Measurements from ENCODE around the gene CBX7. TPM values are rescaled to one million over a fixed set of nuclear protein-coding genes. Genes with fewer than 3 reads are reported as not detected.

The CBX7 gene
- total and polyA plus RNA-seq, 2 donors (not counting 3 experiments of a cell fraction or from before 2014, with no cell fraction given): 3.4 to 7.1 TPM

DNA sequence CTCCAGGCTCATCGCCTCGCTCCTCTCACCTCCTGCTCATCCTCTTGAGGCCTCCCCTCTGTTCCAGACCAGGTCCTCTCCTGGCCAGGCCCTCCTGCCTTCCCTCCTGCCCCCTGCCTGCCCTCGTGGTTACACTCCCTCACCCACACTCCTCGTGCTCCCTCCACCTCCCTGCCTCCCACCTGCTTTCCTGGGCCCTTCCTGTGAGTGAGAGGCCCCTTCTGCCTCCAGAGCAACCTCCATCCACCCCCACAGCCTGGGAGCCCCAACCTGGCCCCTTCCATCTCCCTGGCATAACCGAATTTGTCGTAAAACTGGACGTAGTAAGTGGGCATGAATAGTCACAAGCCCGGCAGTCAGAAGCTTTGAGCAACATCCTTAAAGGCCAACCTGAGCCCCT, 70.9 kb downstream of the CBX7 start:
- Histone ChIP-seq H3K4me3 (replicated peaks in 1 of 3; ENCODE audit: insufficient read depth in 1 of 3, low read depth in 1 of 3, low read length in 3 of 3) (no peak overlapping the region), H3K4me1 (ENCODE audit: control insufficient read depth, extremely low read depth, insufficient read depth, low read length) (no peaks in the 10 kb centered on the region), H3K27ac (ENCODE audit: insufficient read depth, low read depth, low read length) (no peak overlapping the region), H2AFZ (ENCODE audit: low read depth, low read length) (no peak overlapping the region), H3K4me2 (ENCODE audit: insufficient read depth, low read length) (no peak overlapping the region), H3K36me3 (ENCODE audit: control insufficient read depth in 2 of 2, extremely low read depth in 1 of 2, insufficient read depth in 2 of 2, low read length in 2 of 2) (no peaks in the 10 kb centered on the region), H3K79me2 (ENCODE audit: control insufficient read depth, insufficient read depth, low read length) (no peaks in the 10 kb centered on the region), H3K27me3 (ENCODE audit: control insufficient read depth in 2 of 2, insufficient read depth in 2 of 2, low read length in 2 of 2) (no peaks in the 10 kb centered on the region), H4K20me1 (replicated peaks; ENCODE audit: control insufficient read depth, extremely low read depth, insufficient read depth, low read length) (no peaks in the 10 kb centered on the region), H3K9me1 (replicated peaks; ENCODE audit: control insufficient read depth, extremely low read depth, insufficient read depth, low read length) (no peaks in the 10 kb centered on the region), H3K9me3 (replicated peaks; ENCODE audit: control insufficient read depth, insufficient read depth, low read length) (no peaks in the 10 kb centered on the region), H3K9ac (replicated peaks; ENCODE audit: extremely low read depth, insufficient read depth, low read length) (no peak overlapping the region)
- DNase-seq (ENCODE audit: low read depth, low spot score) (no peak), FAIRE-seq (no peak)
- no peak for TF ChIP-seq MYC (IDR thresholded peaks at IDR 0.05; ENCODE audit: low read depth, low read length)
- TF ChIP-seq, protein P1, sequence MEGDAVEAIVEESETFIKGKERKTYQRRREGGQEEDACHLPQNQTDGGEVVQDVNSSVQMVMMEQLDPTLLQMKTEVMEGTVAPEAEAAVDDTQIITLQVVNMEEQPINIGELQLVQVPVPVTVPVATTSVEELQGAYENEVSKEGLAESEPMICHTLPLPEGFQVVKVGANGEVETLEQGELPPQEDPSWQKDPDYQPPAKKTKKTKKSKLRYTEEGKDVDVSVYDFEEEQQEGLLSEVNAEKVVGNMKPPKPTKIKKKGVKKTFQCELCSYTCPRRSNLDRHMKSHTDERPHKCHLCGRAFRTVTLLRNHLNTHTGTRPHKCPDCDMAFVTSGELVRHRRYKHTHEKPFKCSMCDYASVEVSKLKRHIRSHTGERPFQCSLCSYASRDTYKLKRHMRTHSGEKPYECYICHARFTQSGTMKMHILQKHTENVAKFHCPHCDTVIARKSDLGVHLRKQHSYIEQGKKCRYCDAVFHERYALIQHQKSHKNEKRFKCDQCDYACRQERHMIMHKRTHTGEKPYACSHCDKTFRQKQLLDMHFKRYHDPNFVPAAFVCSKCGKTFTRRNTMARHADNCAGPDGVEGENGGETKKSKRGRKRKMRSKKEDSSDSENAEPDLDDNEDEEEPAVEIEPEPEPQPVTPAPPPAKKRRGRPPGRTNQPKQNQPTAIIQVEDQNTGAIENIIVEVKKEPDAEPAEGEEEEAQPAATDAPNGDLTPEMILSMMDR (IDR thresholded peaks at IDR 0.05; ENCODE audit: extremely low read depth in 1 of 2, insufficient read depth in 1 of 2, low read depth in 1 of 2, low read length in 2 of 2): no peak
- TF ChIP-seq GATA2 (IDR thresholded peaks at IDR 0.05; ENCODE audit: insufficient read depth, insufficient read length, low read depth, low read length): no peak
- intact Hi-C loops (cut with micrococcal nuclease): no loop called here
- dilution Hi-C loops (cut with MboI; ENCODE audit: extremely low pct_ligation_motif_present, low sequenced_read_pairs): no loop called here
- ChIA-PET CTCF (interaction anchor here (1.9 kb wide), 1 partner anchor 313 kb away, joined by 4 read pairs; no protein-coding TSS in a partner anchor), POLR2A (no interaction called here)
- BruUV-seq (replicated peaks): no TSS peak

DNA sequence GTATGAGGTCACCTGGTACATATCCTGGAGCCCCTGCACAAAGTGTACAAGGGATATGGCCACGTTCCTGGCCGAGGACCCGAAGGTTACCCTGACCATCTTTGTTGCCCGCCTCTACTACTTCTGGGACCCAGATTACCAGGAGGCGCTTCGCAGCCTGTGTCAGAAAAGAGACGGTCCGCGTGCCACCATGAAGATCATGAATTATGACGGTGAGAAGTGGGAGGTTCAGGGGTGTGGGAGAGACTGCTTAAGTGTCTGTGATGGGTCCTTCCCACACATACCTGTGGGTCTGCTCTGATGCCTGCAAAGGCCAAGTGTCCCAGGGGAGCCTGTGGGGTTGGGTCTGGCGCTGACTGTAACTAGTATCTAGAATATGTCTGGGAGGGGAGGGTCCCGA, 71.5 kb downstream of the CBX7 start:
- BruUV-seq (replicated peaks): no TSS peak
- no peak overlapping the region for H3K4me3 ChIP-seq (replicated peaks in 1 of 3; ENCODE audit: insufficient read depth in 1 of 3, low read depth in 1 of 3, low read length in 3 of 3)
- H3K9ac ChIP-seq (replicated peaks; ENCODE audit: extremely low read depth, insufficient read depth, low read length): no peak overlapping the region
- no peaks in the 10 kb centered on the region for H3K4me1 ChIP-seq (ENCODE audit: control insufficient read depth, extremely low read depth, insufficient read depth, low read length)
- TF ChIP-seq, protein P2, sequence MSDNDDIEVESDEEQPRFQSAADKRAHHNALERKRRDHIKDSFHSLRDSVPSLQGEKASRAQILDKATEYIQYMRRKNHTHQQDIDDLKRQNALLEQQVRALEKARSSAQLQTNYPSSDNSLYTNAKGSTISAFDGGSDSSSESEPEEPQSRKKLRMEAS (IDR thresholded peaks at IDR 0.05; ENCODE audit: insufficient read depth, insufficient read length): no peak
- no peak for TF ChIP-seq EZH2 (IDR thresholded peaks at IDR 0.05; ENCODE audit: borderline replicate concordance, low read depth, low read length, severe bottlenecking)
- TF ChIP-seq GATA2 (IDR thresholded peaks at IDR 0.05; ENCODE audit: insufficient read depth, insufficient read length, low read depth, low read length): no peak
- TF ChIP-seq POLR2AphosphoS5 (IDR thresholded peaks at IDR 0.05; ENCODE audit: insufficient read depth, low read depth, low read length): no peak
- TF ChIP-seq POLR2A (IDR thresholded peaks at IDR 0.05; ENCODE audit: low read depth, low read length): no peak
- no peak for TF ChIP-seq JUN (IDR thresholded peaks at IDR 0.05; ENCODE audit: borderline replicate concordance, insufficient read depth, insufficient read length, low read depth)
- TF ChIP-seq FOS (IDR thresholded peaks at IDR 0.05; ENCODE audit: borderline replicate concordance, insufficient read depth, low read length): no peak
- TF ChIP-seq, protein P1 (IDR thresholded peaks at IDR 0.05; ENCODE audit: extremely low read depth in 1 of 2, insufficient read depth in 1 of 2, low read depth in 1 of 2, low read length in 2 of 2): no peak
- no peak for TF ChIP-seq MYC (IDR thresholded peaks at IDR 0.05; ENCODE audit: low read depth, low read length)
- ChIA-PET CTCF (interaction anchor here (1.9 kb wide), 1 partner anchor 312 kb away, joined by 4 read pairs; no protein-coding TSS in a partner anchor), POLR2A (interaction anchor here (0.5 kb wide), 1 partner anchor 1544 kb away, joined by 3 read pairs; no protein-coding TSS in a partner anchor)
- H3K9me3 ChIP-seq (replicated peaks; ENCODE audit: control insufficient read depth, insufficient read depth, low read length): no peaks in the 10 kb centered on the region
- dilution Hi-C loops (cut with MboI; ENCODE audit: extremely low pct_ligation_motif_present, low sequenced_read_pairs) (no loop called here), intact Hi-C loops (cut with micrococcal nuclease) (no loop called here)
- no peak overlapping the region for H3K27ac ChIP-seq (ENCODE audit: insufficient read depth, low read depth, low read length)
- no peak for DNase-seq (ENCODE audit: low read depth, low spot score)
- no peak overlapping the region for H2AFZ ChIP-seq (ENCODE audit: low read depth, low read length)
- no peak for FAIRE-seq
- H3K36me3 ChIP-seq (ENCODE audit: control insufficient read depth in 2 of 2, extremely low read depth in 1 of 2, insufficient read depth in 2 of 2, low read length in 2 of 2): no peaks in the 10 kb centered on the region
- H3K79me2 ChIP-seq (ENCODE audit: control insufficient read depth, insufficient read depth, low read length): no peaks in the 10 kb centered on the region
- H3K4me2 ChIP-seq (ENCODE audit: insufficient read depth, low read length): no peak overlapping the region
- no peaks in the 10 kb centered on the region for H3K9me1 ChIP-seq (replicated peaks; ENCODE audit: control insufficient read depth, extremely low read depth, insufficient read depth, low read length)
- H3K27me3 ChIP-seq (ENCODE audit: control insufficient read depth in 2 of 2, insufficient read depth in 2 of 2, low read length in 2 of 2): no peaks in the 10 kb centered on the region
- no peaks in the 10 kb centered on the region for H4K20me1 ChIP-seq (replicated peaks; ENCODE audit: control insufficient read depth, extremely low read depth, insufficient read depth, low read length)

Measured in endothelial cell of umbilical vein (primary cell).